B cell (primary cell): ENCODE data around the gene GRID1.

Experiments
- EZH2 ChIP-seq: IDR thresholded peaks from 2 replicates; pipeline ENCODE4 v1.6.1; 2012; ENCODE audit warnings: borderline replicate concordance, low read depth, mild to moderate bottlenecking, moderate library complexity, low read length; ENCODE audit not compliant: insufficient read depth, poor library complexity, severe bottlenecking
- TF ChIP-seq, protein P1 (sequence below): fragments of 200-600 bp; IDR thresholded peaks from one replicate; pipeline ENCODE4 v1.8.0; 2022; ENCODE audit warnings: antibody characterized with exemption, mild to moderate bottlenecking

DNA sequence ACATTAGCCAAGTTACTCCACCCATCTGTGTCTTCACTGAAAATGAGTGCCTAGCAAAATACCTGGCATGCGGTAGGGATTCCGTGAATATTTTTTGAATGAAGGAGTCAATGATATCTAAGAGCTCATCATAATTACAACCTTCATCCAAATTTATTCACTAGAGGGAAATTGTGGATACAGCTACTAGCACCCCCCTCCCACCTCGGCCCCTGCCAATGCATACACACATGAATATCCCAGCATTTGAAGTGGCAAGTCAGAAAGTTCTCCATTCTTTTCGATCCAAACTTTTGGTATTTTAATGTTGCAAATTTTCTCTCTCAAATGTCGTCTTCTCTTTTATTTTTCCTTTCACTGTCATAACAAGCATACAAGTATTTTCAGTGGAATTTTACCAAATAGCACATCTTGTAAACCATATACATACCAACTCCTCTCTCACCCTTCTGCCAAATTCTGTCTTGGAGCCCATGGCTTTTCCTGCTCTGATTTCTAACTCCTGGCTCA, 164.3 kb downstream of the GRID1 start:
- TF ChIP-seq, protein P1, sequence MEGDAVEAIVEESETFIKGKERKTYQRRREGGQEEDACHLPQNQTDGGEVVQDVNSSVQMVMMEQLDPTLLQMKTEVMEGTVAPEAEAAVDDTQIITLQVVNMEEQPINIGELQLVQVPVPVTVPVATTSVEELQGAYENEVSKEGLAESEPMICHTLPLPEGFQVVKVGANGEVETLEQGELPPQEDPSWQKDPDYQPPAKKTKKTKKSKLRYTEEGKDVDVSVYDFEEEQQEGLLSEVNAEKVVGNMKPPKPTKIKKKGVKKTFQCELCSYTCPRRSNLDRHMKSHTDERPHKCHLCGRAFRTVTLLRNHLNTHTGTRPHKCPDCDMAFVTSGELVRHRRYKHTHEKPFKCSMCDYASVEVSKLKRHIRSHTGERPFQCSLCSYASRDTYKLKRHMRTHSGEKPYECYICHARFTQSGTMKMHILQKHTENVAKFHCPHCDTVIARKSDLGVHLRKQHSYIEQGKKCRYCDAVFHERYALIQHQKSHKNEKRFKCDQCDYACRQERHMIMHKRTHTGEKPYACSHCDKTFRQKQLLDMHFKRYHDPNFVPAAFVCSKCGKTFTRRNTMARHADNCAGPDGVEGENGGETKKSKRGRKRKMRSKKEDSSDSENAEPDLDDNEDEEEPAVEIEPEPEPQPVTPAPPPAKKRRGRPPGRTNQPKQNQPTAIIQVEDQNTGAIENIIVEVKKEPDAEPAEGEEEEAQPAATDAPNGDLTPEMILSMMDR = no peak
- no peak for TF ChIP-seq EZH2
